HepG2 (cell line): ENCODE data around the gene TSSK2. TPM values are rescaled to one million over a fixed set of nuclear protein-coding genes. Genes with fewer than 3 reads are reported as not detected.

Experiments
- ARID5B ChIP-seq: IDR thresholded peaks from 2 replicates; pipeline ENCODE4 v1.4.0; 2020; ENCODE audit warnings: mild to moderate bottlenecking, missing genetic modification reagents
- ASH2L ChIP-seq: fragments of 300-600, 200-600 bp; sonication (generic); IDR thresholded peaks from 2 replicates; pipeline ENCODE4 v1.7.0; 2017; ENCODE audit warnings: low read depth, mild to moderate bottlenecking, moderate library complexity, mixed read lengths, low read length; ENCODE audit not compliant: insufficient read length
- CEBPB ChIP-seq: IDR thresholded peaks from 2 replicates; pipeline ENCODE4 v1.6.1; 2011; ENCODE audit warnings: low read depth, low read length, improper control_type of control experiment, borderline replicate concordance
- HNRNPLL ChIP-seq: fragments of 200-400 bp; formaldehyde crosslinking; IDR thresholded peaks from 2 replicates; pipeline ENCODE4 v1.6.1; 2017; ENCODE audit warnings: mild to moderate bottlenecking, low read depth, low read length; ENCODE audit not compliant: poor library complexity, severe bottlenecking
- NR0B2 ChIP-seq: sonication (generic); formaldehyde crosslinking; IDR thresholded peaks from 2 replicates; pipeline ENCODE4 v1.4.0; 2020; ENCODE audit warnings: mild to moderate bottlenecking, missing genetic modification reagents
- RBAK ChIP-seq: sonication (generic); formaldehyde crosslinking; IDR thresholded peaks from 2 replicates; pipeline ENCODE4 v1.5.1; 2020; ENCODE audit warnings: mild to moderate bottlenecking, missing genetic modification reagents
- RFXAP ChIP-seq: sonication (generic); formaldehyde crosslinking; IDR thresholded peaks from 2 replicates; pipeline ENCODE4 v1.4.0; 2020; ENCODE audit warnings: missing genetic modification reagents, borderline replicate concordance
- SMAD9 ChIP-seq: sonication (generic); formaldehyde crosslinking; IDR thresholded peaks from 2 replicates; pipeline ENCODE4 v1.5.1; 2020; ENCODE audit warnings: mild to moderate bottlenecking, missing genetic modification reagents
- SP5 ChIP-seq: IDR thresholded peaks from 2 replicates; pipeline ENCODE4 v1.6.1; 2016; ENCODE audit warnings: low read depth, borderline replicate concordance
- SRF ChIP-seq: IDR thresholded peaks from 2 replicates; pipeline ENCODE4 v1.6.1; 2011; ENCODE audit warnings: mild to moderate bottlenecking, low read depth, low read length, moderate library complexity
- TEF ChIP-seq: sonication (generic); formaldehyde crosslinking; IDR thresholded peaks from 2 replicates; pipeline ENCODE4 v1.5.0; 2020; ENCODE audit warnings: missing genetic modification reagents
- TFDP2 ChIP-seq: sonication (generic); formaldehyde crosslinking; IDR thresholded peaks from 2 replicates; pipeline ENCODE4 v1.4.0; 2020; ENCODE audit warnings: missing genetic modification reagents
- ZMYM2 ChIP-seq: sonication (generic); formaldehyde crosslinking; IDR thresholded peaks from 2 replicates; pipeline ENCODE4 v1.8.0; 2022; ENCODE audit warnings: mild to moderate bottlenecking, missing genetic modification reagents
- ZNF282 ChIP-seq: fragments of 450-650 bp; IDR thresholded peaks from 2 replicates; pipeline ENCODE4 v1.6.1; 2018; ENCODE audit not compliant: partially characterized antibody
- ZNF607 ChIP-seq: sonication (generic); formaldehyde crosslinking; IDR thresholded peaks from 2 replicates; pipeline ENCODE4 v1.5.1; 2020; ENCODE audit warnings: missing genetic modification reagents, mild to moderate bottlenecking, borderline replicate concordance
- ZNF639 ChIP-seq: conservative IDR thresholded peaks from 2 replicates; pipeline ENCODE4 v1.6.1; 2018; ENCODE audit warnings: missing genetic modification reagents
- ZNF720 ChIP-seq: sonication (generic); formaldehyde crosslinking; IDR thresholded peaks from 2 replicates; pipeline ENCODE4 v1.4.0; 2020; ENCODE audit warnings: missing genetic modification reagents
- ZNF782 ChIP-seq: sonication (generic); formaldehyde crosslinking; IDR thresholded peaks from 2 replicates; pipeline ENCODE4 v1.4.0; 2020; ENCODE audit warnings: missing genetic modification reagents, mild to moderate bottlenecking, borderline replicate concordance
- ZNF850 ChIP-seq: sonication (generic); formaldehyde crosslinking; conservative IDR thresholded peaks from 2 replicates; pipeline ENCODE4 v1.9.0; 2021; ENCODE audit warnings: mild to moderate bottlenecking, missing genetic modification reagents
- ZNF878 ChIP-seq: sonication (generic); formaldehyde crosslinking; IDR thresholded peaks from 2 replicates; pipeline ENCODE4 v1.8.1; 2023; ENCODE audit warnings: mild to moderate bottlenecking, missing genetic modification reagents, moderate library complexity
- polyA plus RNA-seq, 8 experiments: library from polyadenylated mRNA; depleted of rRNA in 3 of 8; stranded (reverse) in 7 of 8; unstranded in 1 of 8; fragments of >200 nt; fragmentation: Illumina TruSeq in 4 of 8; extraction: Trizol in 4 of 8; gene quantifications; 2 replicates each; pipeline versions ENCODE4 v1.2.1 to v1.2.3, GENCODE V29; 2011 to 2016; ENCODE audit warnings: low read depth in 4 of 8, missing spikeins in 1 of 8, mixed read lengths in 1 of 8; ENCODE audit not compliant: insufficient read depth in 1 of 8
- total RNA-seq, 5 experiments: library from RNA; depleted of rRNA; stranded (reverse); fragments of >200 nt; fragmentation: Illumina TruSeq; extraction: Trizol; gene quantifications; 2 replicates each; pipeline ENCODE4 v1.2.3, GENCODE V29; 2016; ENCODE audit warnings: low read depth in 1 of 5

The TSSK2 gene
- total and polyA plus RNA-seq, 2 of the 13 experiments (the other 11 are each of a cell fraction or from before 2014, with no cell fraction given): not detected

- TF ChIP-seq RBAK (CRISPR knock-in tag) (no peak), TEF (no peak), SMAD9 (CRISPR knock-in tag) (no peak), ARID5B (CRISPR knock-in tag) (no peak), ZNF878 (CRISPR knock-in tag) (no peak), ZNF720 (CRISPR knock-in tag) (no peak), ZMYM2 (CRISPR knock-in tag) (no peak), NR0B2 (CRISPR knock-in tag) (no peak), ZNF282 (no peak), ASH2L (peak; percentile 26), ZNF782 (no peak), SRF (no peak), HNRNPLL (peak; percentile 31), SP5 (CRISPR knock-in tag) (no peak), RFXAP (CRISPR knock-in tag) (no peak), TFDP2 (CRISPR knock-in tag) (peak; percentile 61), ZNF607 (CRISPR knock-in tag) (peak; percentile 20; the same call in 1 of the 2 replicates), ZNF850 (CRISPR knock-in tag) (no peak), CEBPB (no peak), ZNF639 (peak; percentile 77; the same call in 1 of the 2 replicates)
Measured at GRCh38 chr22:19178065-19178656, 47.1 kb downstream of the TSSK2 start (continued).
